T-cell (primary cell): ENCODE measurements around the gene NPR2. TPM values are rescaled to one million over a fixed set of nuclear protein-coding genes. Genes with fewer than 3 reads are reported as not detected.
A peak's percentile ranks its signal among the peaks of the same experiment; 100 is the strongest.

Experiments
- ATAC-seq, 4 experiments: fragments of 200-7000 bp in 3 of 4; fragments of 150-1000 bp in 1 of 4; cut with Tn5 transposase; replicated peaks in 1 of 4; 1 replicate in 3 of 4; 2 replicates in 1 of 4; pipeline ENCODE4 v1.10.0; 2021; ENCODE audit warnings: moderate library complexity in 3 of 4, mild to moderate bottlenecking in 2 of 4, moderate number of reproducible peaks in 1 of 4
- CTCF ChIA-PET, 2 donors: fragments of 300-600 bp; sonication (Branson Sonifier 250); formaldehyde crosslinking; loops; one replicate each; lab custom pipeline; 2022; ENCODE audit warnings: antibody characterized with exemption in 2 of 2; lab: Charles Lee
- POLR2A ChIA-PET, 2 donors: fragments of 300-600 bp; sonication (Branson Sonifier 250); formaldehyde crosslinking; loops; one replicate each; lab custom pipeline; 2022; ENCODE audit warnings: antibody characterized with exemption in 2 of 2; lab: Charles Lee
- DNase-seq, 35 experiments: peaks; one replicate each; pipeline versions ENCODE4 v3.0.0 to v3.0.0-alpha.2; 2013 to 2023
- H3K27ac ChIP-seq: one replicate; pipeline ENCODE4 v1.5.1; 2013; ENCODE audit warnings: low read length
- H3K27me3 ChIP-seq, 2 experiments: replicated peaks in 1 of 2; 1 replicate in 1 of 2; 2 replicates in 1 of 2; pipeline versions ENCODE4 v1.6.1 to v1.7.0; 2013; ENCODE audit warnings: low read length in 1 of 2, mixed read lengths in 1 of 2; ENCODE audit not compliant: control insufficient read depth in 2 of 2, insufficient read depth in 2 of 2; ENCODE audit errors: extremely low read depth in 1 of 2
- H3K36me3 ChIP-seq, 2 donors: 1 replicate in 1 of 2; 2 replicates in 1 of 2; pipeline versions ENCODE4 v1.6.1 to v1.7.0; 2013; ENCODE audit warnings: low read length in 1 of 2; ENCODE audit not compliant: control insufficient read depth in 2 of 2, insufficient read depth in 1 of 2; ENCODE audit errors: extremely low read depth in 1 of 2
- H3K4me1 ChIP-seq, 2 experiments: 1 replicate in 1 of 2; 2 replicates in 1 of 2; pipeline versions ENCODE4 v1.6.1 to v1.7.0; 2013; ENCODE audit warnings: low read length in 2 of 2, mixed read lengths in 1 of 2; ENCODE audit not compliant: insufficient read depth in 2 of 2, control insufficient read depth in 1 of 2; ENCODE audit errors: extremely low read depth in 1 of 2
- H3K4me3 ChIP-seq, 2 donors: 1 replicate in 1 of 2; 2 replicates in 1 of 2; pipeline versions ENCODE4 v1.5.1 to v1.7.0; 2013; ENCODE audit warnings: mild to moderate bottlenecking in 2 of 2, low read length in 1 of 2, moderate library complexity in 1 of 2; ENCODE audit not compliant: control insufficient read depth in 1 of 2; ENCODE audit errors: extremely low read depth in 1 of 2
- H3K9me3 ChIP-seq: 2 replicates; pipeline ENCODE4 v1.7.0; 2013
- H3K27ac Mint-ChIP-seq, 2 donors: one replicate each; pipeline ENCODE4 v1.8.0; 2020 to 2021; ENCODE audit warnings: mild to moderate bottlenecking in 2 of 2, mixed read lengths in 2 of 2
- H3K27me3 Mint-ChIP-seq, 2 donors: one replicate each; pipeline ENCODE4 v1.8.0; 2021 to 2022; ENCODE audit warnings: mixed read lengths in 2 of 2
- H3K36me3 Mint-ChIP-seq: one replicate; pipeline ENCODE4 v1.8.0; 2021; ENCODE audit warnings: mixed read lengths
- H3K4me1 Mint-ChIP-seq, 3 donors: one replicate each; pipeline ENCODE4 v1.8.0; 2020 to 2022; ENCODE audit warnings: mixed read lengths in 3 of 3, mild to moderate bottlenecking in 1 of 3
- H3K4me3 Mint-ChIP-seq, 3 donors: one replicate each; pipeline ENCODE4 v1.8.0; 2020 to 2022; ENCODE audit warnings: mild to moderate bottlenecking in 3 of 3, mixed read lengths in 3 of 3, moderate library complexity in 3 of 3
- H3K9me3 Mint-ChIP-seq, 3 donors: one replicate each; pipeline ENCODE4 v1.8.0; 2020 to 2022; ENCODE audit warnings: mixed read lengths in 3 of 3
- WGBS: methylation state at CpG from one replicate; pipeline ENCODE4 v1.1.5; 2013; ENCODE audit warnings: missing lambda C conversion rate; ENCODE audit not compliant: insufficient coverage; 5-methylcytosine and 5-hydroxymethylcytosine counted together
- total RNA-seq, 35 experiments: library from RNA in 6 of 35; stranded (reverse) in 6 of 35; fragments of 120-200 nt in 1 of 35; gene quantifications; one replicate each; pipeline versions ENCODE4 v1.2.1 to v1.2.4 and lab custom pipeline; 2013 to 2026

Gene NPR2
- total RNA-seq, 5 donors from 2014 or later (not counting 1 experiment from before 2014, with no cell fraction given) = 5.9 to 10.9 (median 10.5) TPM

- POLR2A ChIA-PET = no interaction called here
- whole genome bisulfite sequencing = no CpG with 5 or more reads among the region's 3 CpGs
- Mint-ChIP-seq H3K27me3 (no peaks in the 10 kb centered on the region), H3K4me3 (peak overlapping the region; percentile 86 to 96 (median 93)), H3K9me3 (no peaks in the 10 kb centered on the region), H3K27ac (no peak overlapping the region), H3K4me1 (peaks cover 33 to 35% (median 33%) of the 10 kb centered on the region in 3 donors), H3K36me3 (no peaks in the 10 kb centered on the region)
- DNase-seq (no peak), ATAC-seq (no peak)
- no peaks in the 10 kb centered on the region for H3K36me3 ChIP-seq
- H3K4me1 ChIP-seq = peaks cover 0 to 18% of the 10 kb centered on the region in 2 experiments
- no peaks in the 10 kb centered on the region for H3K27me3 ChIP-seq
- no peak overlapping the region for H3K27ac ChIP-seq
- H3K4me3 ChIP-seq = no peak overlapping the region
- CTCF ChIA-PET = interaction anchor here in 1 of 2 donors (1.7 kb wide), 1 partner anchor 39 kb away, joined by 4 read pairs; no protein-coding TSS in a partner anchor
- H3K9me3 ChIP-seq = no peaks in the 10 kb centered on the region
Observed at GRCh38 chr9:35827486-35827885, 36.1 kb downstream of the NPR2 start.

- H3K4me3 Mint-ChIP-seq = peak within 1 kb of the TSS; percentile 86 to 96 (median 93)
- Histone ChIP-seq H3K27ac (peak within 1 kb of the TSS; percentile 64), H3K4me1 (peaks cover 4 to 20% of the 10 kb centered on the region in 2 experiments), H3K4me3 (peak within 1 kb of the TSS; percentile 76 to 87), H3K9me3 (no peaks in the 10 kb centered on the region), H3K27me3 (no peaks in the 10 kb centered on the region), H3K36me3 (no peaks in the 10 kb centered on the region)
- ChIA-PET CTCF (interaction anchor here in 1 of 2 donors (0.6 to 1.0 kb wide), 2 partner anchors 38 to 74 kb away, joined by 4 to 6 read pairs; no protein-coding TSS in a partner anchor), POLR2A (no interaction called here)
- no peaks in the 10 kb centered on the region for H3K27me3 Mint-ChIP-seq
- no peaks in the 10 kb centered on the region for H3K9me3 Mint-ChIP-seq
- DNase-seq (peak in 4 of 35 experiments; percentile 7 to 35 (median 14)), ATAC-seq (no peak)
- H3K36me3 Mint-ChIP-seq = no peaks in the 10 kb centered on the region
- under 1% methylated on average over 21 of the region's 21 CpGs for WGBS
- peaks cover 36 to 41% (median 37%) of the 10 kb centered on the region in 3 donors for H3K4me1 Mint-ChIP-seq
- H3K27ac Mint-ChIP-seq = peak within 1 kb of the TSS; percentile 86 to 95
Observed at GRCh38 chr9:35828716-35829083, 37.3 kb downstream of the NPR2 start, which contains the start of gene FAM221B. Gene FAM221B, minus strand, starts transcription at chr9:35828732. Its CDS starts 2,571 bp downstream, at chr9:35826161.

- ChIA-PET POLR2A (no interaction called here), CTCF (interaction anchor here in 1 of 2 donors (1.0 kb wide), 1 partner anchor 39 kb away, joined by 4 read pairs; no protein-coding TSS in a partner anchor)
- WGBS = 2% methylated on average over 52 of the region's 53 CpGs
- ATAC-seq (peak; percentile 94 to 98 (median 98)), DNase-seq (peak; percentile 85 to 97 (median 93))
- Histone ChIP-seq H3K27ac (peak within 1 kb of the TSS; percentile 64), H3K4me1 (peaks cover 5 to 21% of the 10 kb centered on the region in 2 experiments), H3K9me3 (no peaks in the 10 kb centered on the region), H3K27me3 (no peaks in the 10 kb centered on the region), H3K4me3 (peak within 1 kb of the TSS; percentile 76 to 87), H3K36me3 (peaks cover 0 to under 1% of the 10 kb centered on the region in 2 donors)
- no peaks in the 10 kb centered on the region for H3K27me3 Mint-ChIP-seq
- H3K36me3 Mint-ChIP-seq = no peaks in the 10 kb centered on the region
- H3K27ac Mint-ChIP-seq = peak within 1 kb of the TSS; percentile 86 to 95
- peaks cover 37 to 42% (median 39%) of the 10 kb centered on the region in 3 donors for H3K4me1 Mint-ChIP-seq
- H3K4me3 Mint-ChIP-seq = peak within 1 kb of the TSS; percentile 86 to 96 (median 93)
- H3K9me3 Mint-ChIP-seq = no peaks in the 10 kb centered on the region
Observed at GRCh38 chr9:35829084-35829763, 37.8 kb downstream of the NPR2 start, which contains the start of gene TMEM8B. Gene TMEM8B, plus strand, starts transcription at chr9:35829228. Its CDS starts 220 bp downstream, at chr9:35829448.

GRCh38 chr9:35829764-35830096, 38.3 kb downstream of the NPR2 start:
- peak overlapping the region; percentile 77 to 86 (median 82) for H3K4me3 Mint-ChIP-seq
- H3K27me3 Mint-ChIP-seq = no peaks in the 10 kb centered on the region

GRCh38 chr9:35831040-35831439, 39.6 kb downstream of the NPR2 start:
- Mint-ChIP-seq H3K36me3 (no peaks in the 10 kb centered on the region), H3K9me3 (no peaks in the 10 kb centered on the region), H3K27me3 (no peaks in the 10 kb centered on the region), H3K4me1 (peaks cover 38 to 44% (median 40%) of the 10 kb centered on the region in 3 donors), H3K27ac (no peak overlapping the region), H3K4me3 (no peak overlapping the region)
- no peak overlapping the region for H3K4me3 ChIP-seq
- H3K36me3 ChIP-seq = peaks cover 0 to 7% of the 10 kb centered on the region in 2 donors
- no peak overlapping the region for H3K27ac ChIP-seq
- no peaks in the 10 kb centered on the region for H3K27me3 ChIP-seq
- 87% methylated on average over 3 of the region's 4 CpGs for WGBS
- POLR2A ChIA-PET = interaction anchor here in 1 of 2 donors (0.5 kb wide), 1 partner anchor 14 kb away, joined by 3 read pairs; no protein-coding TSS in a partner anchor
- peaks cover 6 to 20% of the 10 kb centered on the region in 2 experiments for H3K4me1 ChIP-seq
- no peaks in the 10 kb centered on the region for H3K9me3 ChIP-seq
- DNase-seq (no peak), ATAC-seq (no peak)
- CTCF ChIA-PET = interaction anchor here in 1 of 2 donors (0.6 kb wide), 1 partner anchor 114 kb away, joined by 4 read pairs; no protein-coding TSS in a partner anchor

More at GRCh38 chr9:35829764-35830096, 38.3 kb downstream of the NPR2 start:
- Histone ChIP-seq H3K4me3 (peak overlapping the region in 1 of 2 donors; percentile 76), H3K9me3 (no peaks in the 10 kb centered on the region), H3K4me1 (peaks cover 6 to 21% of the 10 kb centered on the region in 2 experiments), H3K27me3 (no peaks in the 10 kb centered on the region), H3K36me3 (peaks cover 0 to 5% of the 10 kb centered on the region in 2 donors), H3K27ac (peak overlapping the region; percentile 57)
- Mint-ChIP-seq H3K9me3 (no peaks in the 10 kb centered on the region), H3K4me1 (peaks cover 42 to 44% (median 42%) of the 10 kb centered on the region in 3 donors), H3K27ac (peak overlapping the region; percentile 58 to 79), H3K36me3 (no peaks in the 10 kb centered on the region)
- ATAC-seq (no peak), DNase-seq (no peak)
- ChIA-PET POLR2A (no interaction called here), CTCF (no interaction called here)
- 90% methylated on average over 2 of the region's 2 CpGs for WGBS

GRCh38 chr9:35832814-35833213, 41.4 kb downstream of the NPR2 start:
- Mint-ChIP-seq H3K4me3 (no peak overlapping the region), H3K9me3 (no peaks in the 10 kb centered on the region)
- no peaks in the 10 kb centered on the region for H3K27me3 ChIP-seq

More at GRCh38 chr9:35832814-35833213, 41.4 kb downstream of the NPR2 start:
- peaks cover 0 to 7% of the 10 kb centered on the region in 2 donors for H3K36me3 ChIP-seq
- Mint-ChIP-seq H3K27ac (no peak overlapping the region), H3K36me3 (no peaks in the 10 kb centered on the region), H3K27me3 (no peaks in the 10 kb centered on the region), H3K4me1 (peaks cover 35 to 39% (median 35%) of the 10 kb centered on the region in 3 donors)
- POLR2A ChIA-PET = no interaction called here
- CTCF ChIA-PET = interaction anchor here in 1 of 2 donors (0.6 kb wide), 1 partner anchor 76 kb away, joined by 3 read pairs; no protein-coding TSS in a partner anchor
- ATAC-seq (no peak), DNase-seq (no peak)
- H3K4me3 ChIP-seq = no peak overlapping the region
- WGBS = 96% methylated on average over 4 of the region's 5 CpGs
- H3K4me1 ChIP-seq = peaks cover 6 to 17% of the 10 kb centered on the region in 2 experiments
- no peak overlapping the region for H3K27ac ChIP-seq
- no peaks in the 10 kb centered on the region for H3K9me3 ChIP-seq
